HG03060 (cell line): ENCODE measurements around the gene KIAA0930.
A peak's percentile ranks its signal among the peaks of the same experiment; 100 is the strongest.

Experiments
- ATAC-seq: cut with Tn5 transposase; IDR thresholded peaks from one replicate; pipeline ENCODE4 v1.9.1; 2021; ENCODE audit warnings: low read depth, moderate number of reproducible peaks; ENCODE audit not compliant: unreplicated experiment

The KIAA0930 gene

DNA sequence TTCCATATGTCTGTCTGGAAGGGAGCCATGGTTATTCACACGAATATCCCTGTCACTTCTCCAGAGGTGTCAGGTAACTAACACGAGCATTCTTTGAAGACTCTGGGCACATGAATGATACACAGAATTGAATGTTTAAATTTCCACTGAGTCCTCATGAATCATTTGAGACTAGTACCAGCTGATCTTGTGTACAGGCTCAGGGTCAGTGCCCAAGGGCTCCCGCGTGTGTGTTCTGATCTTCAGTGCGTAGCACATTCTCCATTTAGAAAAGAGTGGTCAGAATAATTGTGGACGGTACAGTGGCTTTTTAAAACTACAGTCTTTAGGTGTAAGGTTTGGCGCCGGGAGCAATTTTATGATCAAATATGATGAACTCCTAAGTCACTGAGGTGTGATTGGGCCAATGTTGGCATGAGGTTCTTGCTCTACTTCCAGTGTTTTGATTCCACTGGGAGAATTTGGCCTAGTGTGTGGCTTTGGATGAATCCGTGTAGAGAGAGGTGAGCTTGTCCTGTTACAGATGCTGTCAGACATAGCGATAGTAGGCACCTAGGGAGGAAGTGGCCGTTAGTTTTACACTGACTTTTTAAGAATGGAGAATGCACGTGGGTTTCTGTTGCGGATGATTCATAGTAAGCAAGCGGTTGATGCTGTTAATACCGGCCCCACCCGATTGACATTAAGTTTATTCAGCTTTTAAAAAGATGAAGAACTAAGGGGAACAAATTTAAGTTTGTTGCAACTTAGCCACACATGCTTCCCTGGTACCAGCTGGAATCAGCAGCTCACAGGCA lies 54.8 kb downstream of the KIAA0930 start:
- ATAC-seq: no peak

GRCh38 chr22:45183974-45184373 lies 56.7 kb downstream of the KIAA0930 start:
- ATAC-seq: no peak

- no peak for ATAC-seq
These were observed 58.9 kb downstream of the KIAA0930 start for GRCh38 chr22:45181766-45182165.

GRCh38 chr22:45181240-45181639 lies 59.5 kb downstream of the KIAA0930 start:
- ATAC-seq: no peak

DNA sequence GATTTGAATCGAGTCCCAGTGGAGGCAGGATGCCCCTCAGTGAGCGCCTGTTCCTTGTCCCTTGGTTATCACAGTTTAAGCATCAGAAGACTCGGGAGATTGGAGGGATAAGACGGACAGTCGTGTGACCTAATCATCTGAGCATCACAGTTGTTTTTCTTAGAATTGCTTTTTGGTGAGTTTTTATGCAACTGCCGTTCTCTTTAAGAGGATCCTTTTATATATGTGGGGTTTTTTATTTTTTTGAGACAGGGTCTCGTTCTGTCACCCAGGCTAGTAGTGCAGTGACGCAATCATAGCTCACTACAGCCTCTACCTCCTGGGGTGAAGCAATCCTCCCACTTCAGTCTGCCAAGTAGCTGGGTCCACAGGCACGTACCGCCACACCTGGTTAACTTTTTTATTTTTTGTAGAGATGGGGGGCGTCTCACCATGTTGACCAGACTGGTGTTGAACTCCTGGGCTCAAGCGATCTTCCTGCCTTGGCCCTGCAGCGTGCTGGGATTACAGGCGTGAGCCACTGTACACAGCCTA lies 60.5 kb downstream of the KIAA0930 start:
- no peak for ATAC-seq

GRCh38 chr22:45179276-45180049 lies 61.2 kb downstream of the KIAA0930 start:
- no peak for ATAC-seq

DNA sequence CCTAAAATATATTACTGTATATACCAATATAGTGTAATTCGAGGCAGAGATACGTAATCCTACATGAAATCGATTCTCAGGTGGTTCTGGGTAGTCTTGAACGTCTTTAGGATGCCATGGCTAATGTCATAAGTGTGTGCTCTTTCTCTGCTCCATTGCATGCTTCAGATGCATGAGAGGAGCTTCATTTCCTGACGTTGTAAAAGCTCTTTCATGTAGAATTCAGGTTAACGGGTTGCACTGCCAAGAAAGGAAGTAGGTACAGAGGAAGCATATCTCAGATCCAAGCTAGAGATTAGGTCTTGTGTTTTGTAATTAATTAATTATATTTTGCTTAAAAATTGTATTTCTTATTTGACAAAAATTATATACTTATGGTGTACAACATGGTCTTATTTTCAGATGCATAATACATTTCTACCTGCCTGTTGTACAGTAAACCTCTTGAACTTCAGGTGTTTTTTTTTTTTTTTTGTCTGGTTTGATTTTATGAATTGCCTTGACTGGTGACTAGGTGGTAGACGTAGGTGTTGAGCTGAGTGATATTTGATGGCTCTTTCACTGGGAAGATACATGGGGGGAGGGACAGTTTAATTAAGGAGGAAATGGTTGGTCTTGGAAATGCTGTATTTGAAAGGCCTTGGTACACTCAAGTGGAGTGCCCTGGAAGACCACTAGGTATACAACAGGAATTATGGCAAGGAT lies 67.7 kb downstream of the KIAA0930 start:
- ATAC-seq: no peak

GRCh38 chr22:45171830-45172229 lies 68.9 kb downstream of the KIAA0930 start:
- ATAC-seq: no peak

- no peak for ATAC-seq
These were observed 70.9 kb downstream of the KIAA0930 start for GRCh38 chr22:45169591-45170466.

GRCh38 chr22:45166932-45167331 lies 73.8 kb downstream of the KIAA0930 start:
- ATAC-seq: no peak

DNA sequence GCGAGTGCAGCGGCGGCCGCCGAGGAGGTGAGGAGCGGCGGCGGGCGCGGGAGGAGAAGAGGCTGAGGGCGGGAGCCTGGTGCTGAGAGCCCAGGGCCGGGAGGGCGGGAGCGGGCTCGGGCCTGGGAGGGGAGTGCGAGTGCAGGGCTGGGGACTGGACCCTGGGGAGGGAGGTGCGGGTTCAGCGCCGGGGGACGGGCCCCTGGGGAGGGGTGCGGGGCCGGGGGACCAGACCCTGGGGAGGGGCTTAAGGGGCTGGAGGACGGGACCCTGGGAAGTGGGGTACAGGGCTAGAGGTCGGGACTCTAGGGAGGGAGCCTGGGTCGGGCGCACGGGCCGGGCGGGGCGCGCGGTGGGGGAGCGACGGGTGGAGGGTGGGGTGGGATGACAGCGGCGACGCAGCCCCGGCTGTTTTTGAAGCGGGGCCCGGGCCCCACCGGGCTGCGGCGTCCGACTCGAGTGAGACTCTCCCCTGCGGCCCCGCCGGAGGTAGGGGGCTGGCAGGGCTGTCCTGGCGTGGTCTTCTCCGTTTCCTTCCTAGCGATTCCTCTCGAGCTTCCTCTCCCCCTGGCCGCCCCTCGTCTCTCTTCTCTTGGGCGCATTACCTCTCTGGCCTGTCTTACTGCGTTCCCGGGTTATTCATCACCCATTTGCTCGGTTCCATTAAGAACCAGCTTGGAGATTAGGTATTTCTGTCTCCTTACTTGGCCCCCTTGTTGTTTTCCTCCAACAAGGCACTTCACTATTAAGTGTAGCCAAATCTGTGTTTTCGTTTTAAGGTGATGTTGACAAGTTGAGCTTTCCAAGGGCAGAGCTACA lies 76.2 kb downstream of the KIAA0930 start:
- no peak for ATAC-seq

GRCh38 chr22:45163451-45164269 lies 77.0 kb downstream of the KIAA0930 start, which contains the start of gene NUP50:
Gene NUP50 (plus strand): TSS chr22:45163925. CDS start chr22:45168178, 4,253 bp downstream.
- ATAC-seq: peak; percentile 64

- ATAC-seq: peak; percentile 6
These were observed 77.6 kb downstream of the KIAA0930 start for GRCh38 chr22:45163099-45163450.

- ATAC-seq: no peak
These were observed 78.2 kb downstream of the KIAA0930 start for GRCh38 chr22:45162531-45162930.

GRCh38 chr22:45159652-45160462 lies 80.8 kb downstream of the KIAA0930 start:
- no peak for ATAC-seq

- ATAC-seq: no peak
These were observed 82.8 kb downstream of the KIAA0930 start for GRCh38 chr22:45157907-45158306.

- ATAC-seq: no peak
These were observed 85.4 kb downstream of the KIAA0930 start for GRCh38 chr22:45155050-45155840.
